Vagina (tissue), 2 donors: ENCODE results near the gene CACNA1S. TPM values are rescaled to one million over a fixed set of nuclear protein-coding genes. Genes with fewer than 3 reads are reported as not detected.

Source experiments
- DNase-seq, 2 donors: peaks; one replicate each; pipeline ENCODE4 v3.0.0-alpha.2; 2017; ENCODE audit errors: extremely low spot score in 2 of 2
- H3K27ac ChIP-seq: fragments of 200-600 bp; sonication (generic); one replicate; pipeline ENCODE4 v1.5.1; 2019
- H3K27me3 ChIP-seq: fragments of 200-600 bp; sonication (generic); one replicate; pipeline ENCODE4 v1.5.1; 2019
- H3K36me3 ChIP-seq, 2 donors: fragments of 200-600 bp; sonication (generic); one replicate each; pipeline ENCODE4 v1.5.1; 2017 to 2019
- H3K4me1 ChIP-seq: fragments of 200-600 bp; sonication (generic); one replicate; pipeline ENCODE4 v1.5.1; 2019
- H3K4me3 ChIP-seq, 2 donors: fragments of 200-600 bp; sonication (generic); 1 replicate in 1 of 2; 2 replicates in 1 of 2; pipeline ENCODE4 v1.5.1; 2016 to 2019
- H3K9me3 ChIP-seq: fragments of 200-600 bp; sonication (generic); one replicate; pipeline ENCODE4 v1.5.1; 2019
- CTCF ChIP-seq, 3 experiments: fragments of 450-650 bp in 2 of 3; fragments of 200-600 bp in 1 of 3; sonication (generic) in 1 of 3; IDR thresholded peaks; one replicate each; pipeline ENCODE4 v1.5.1; 2017 to 2019; ENCODE audit warnings: antibody characterized with exemption in 3 of 3, mild to moderate bottlenecking in 2 of 3, moderate library complexity in 2 of 3
- POLR2A ChIP-seq, 2 donors: fragments of 450-650 bp; IDR thresholded peaks; one replicate each; pipeline ENCODE4 v1.6.1; 2017; ENCODE audit warnings: antibody characterized with exemption in 2 of 2, mild to moderate bottlenecking in 2 of 2, moderate library complexity in 2 of 2
- POLR2AphosphoS5 ChIP-seq, 2 donors: sonication (generic); formaldehyde crosslinking; IDR thresholded peaks; one replicate each; pipeline ENCODE4 v1.9.0; 2017; ENCODE audit warnings: antibody characterized with exemption in 2 of 2, mild to moderate bottlenecking in 2 of 2, low read depth in 1 of 2; ENCODE audit not compliant: insufficient read depth in 1 of 2
- intact Hi-C: fragments of 100-400 bp; cut with DNase I; formaldehyde crosslinking; loops from one replicate; pipeline ENCODE4 v1.15.1; 2023
- total RNA-seq: library from RNA; depleted of rRNA; stranded (reverse); fragments of >200 nt; gene quantifications from one replicate; pipeline ENCODE4 v1.2.3, GENCODE V29; 2016

CACNA1S gene
- total RNA-seq, 1 donor from 2014 or later: not detected

- H3K36me3 ChIP-seq: peaks cover 0 to 67% of the 10 kb centered on the region in 2 donors
- peaks cover 18% of the 10 kb centered on the region for H3K4me1 ChIP-seq
- TF ChIP-seq POLR2A (IDR thresholded peaks at IDR 0.05) (no peak), CTCF (IDR thresholded peaks at IDR 0.05) (no peak), POLR2AphosphoS5 (IDR thresholded peaks at IDR 0.05; ENCODE audit: insufficient read depth in 1 of 2, low read depth in 1 of 2) (no peak)
- H3K9me3 ChIP-seq: no peaks in the 10 kb centered on the region
- H3K27ac ChIP-seq: no peak overlapping the region
- DNase-seq: no peak
- intact Hi-C loops: no loop called here
- no peak overlapping the region for H3K4me3 ChIP-seq
- no peaks in the 10 kb centered on the region for H3K27me3 ChIP-seq
These were observed 30.9 kb upstream of the CACNA1S start for GRCh38 chr1:201142849-201143725.

DNA sequence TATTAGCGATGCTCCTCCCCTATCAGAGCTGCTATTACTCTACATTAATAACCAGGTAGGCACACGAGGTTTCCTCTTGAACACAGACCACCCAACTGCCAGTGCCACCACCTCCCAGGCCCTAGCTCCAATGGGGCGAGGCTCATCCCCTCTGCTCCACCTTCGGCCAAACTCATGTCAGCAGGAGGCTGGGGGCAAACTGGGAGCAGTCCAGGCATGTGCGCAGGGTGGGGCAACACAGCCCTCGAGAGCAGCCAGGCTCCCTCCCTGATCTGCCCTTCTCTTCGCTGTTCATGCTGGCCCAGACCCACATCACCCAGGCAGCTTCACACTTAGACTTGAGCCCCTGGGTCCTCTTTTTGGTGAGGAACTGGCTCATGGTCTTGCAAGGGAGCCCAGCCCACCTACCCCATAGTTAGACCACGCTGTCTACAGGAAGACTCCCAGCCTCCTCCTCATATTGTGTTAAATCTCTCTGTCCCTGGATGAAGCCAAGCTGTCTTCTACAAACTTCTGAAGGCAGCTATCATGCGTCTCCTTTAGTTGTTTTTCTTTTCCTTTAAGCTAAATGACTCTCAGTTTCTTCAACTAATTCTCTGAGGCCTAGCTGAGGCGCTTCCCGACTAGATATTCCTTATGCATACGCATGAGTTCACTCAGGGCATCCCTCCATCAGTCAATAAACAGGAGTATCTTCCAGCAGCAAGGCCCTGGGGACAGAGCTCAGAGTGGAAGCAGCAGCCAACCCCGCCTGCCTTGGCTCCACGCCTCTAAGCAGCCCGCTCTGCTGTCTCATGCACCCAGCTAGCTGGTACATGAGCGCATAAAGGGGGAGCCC lies 30.0 kb upstream of the CACNA1S start:
- Histone ChIP-seq H3K27me3 (no peaks in the 10 kb centered on the region), H3K9me3 (no peaks in the 10 kb centered on the region), H3K4me3 (no peak overlapping the region), H3K4me1 (peaks cover 25% of the 10 kb centered on the region), H3K27ac (no peak overlapping the region), H3K36me3 (peaks cover 0 to 67% of the 10 kb centered on the region in 2 donors)
- intact Hi-C loops: no loop called here
- no peak for TF ChIP-seq POLR2AphosphoS5 (IDR thresholded peaks at IDR 0.05; ENCODE audit: insufficient read depth in 1 of 2, low read depth in 1 of 2)
- TF ChIP-seq CTCF (IDR thresholded peaks at IDR 0.05): no peak
- TF ChIP-seq POLR2A (IDR thresholded peaks at IDR 0.05): no peak
- DNase-seq: no peak

DNA sequence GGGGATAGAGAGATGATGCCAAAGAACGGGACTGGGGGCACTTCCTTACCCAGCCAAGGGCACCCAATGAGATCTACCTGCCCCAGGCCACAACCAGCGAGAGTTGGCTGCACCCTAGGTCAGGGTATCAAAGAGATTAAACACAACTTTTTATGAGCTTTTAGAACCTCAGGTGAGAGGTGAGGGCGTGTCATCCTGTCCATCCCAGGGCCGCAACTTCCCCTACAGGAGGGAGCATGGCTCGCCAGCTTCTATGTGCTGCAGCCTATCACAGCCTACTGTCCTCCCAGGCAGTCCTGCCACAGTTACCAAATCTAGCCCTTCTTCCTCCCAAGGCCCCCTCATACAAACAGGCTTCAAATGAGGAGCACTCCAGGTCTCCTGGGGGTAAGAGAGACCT lies 29.2 kb upstream of the CACNA1S start:
- Histone ChIP-seq H3K4me1 (peaks cover 33% of the 10 kb centered on the region), H3K27ac (no peak overlapping the region), H3K36me3 (peaks cover 0 to 60% of the 10 kb centered on the region in 2 donors), H3K27me3 (no peaks in the 10 kb centered on the region), H3K4me3 (no peak overlapping the region), H3K9me3 (no peaks in the 10 kb centered on the region)
- DNase-seq: no peak
- intact Hi-C loops: no loop called here
- no peak for TF ChIP-seq CTCF (IDR thresholded peaks at IDR 0.05)
- no peak for TF ChIP-seq POLR2AphosphoS5 (IDR thresholded peaks at IDR 0.05; ENCODE audit: insufficient read depth in 1 of 2, low read depth in 1 of 2)
- no peak for TF ChIP-seq POLR2A (IDR thresholded peaks at IDR 0.05)

DNA sequence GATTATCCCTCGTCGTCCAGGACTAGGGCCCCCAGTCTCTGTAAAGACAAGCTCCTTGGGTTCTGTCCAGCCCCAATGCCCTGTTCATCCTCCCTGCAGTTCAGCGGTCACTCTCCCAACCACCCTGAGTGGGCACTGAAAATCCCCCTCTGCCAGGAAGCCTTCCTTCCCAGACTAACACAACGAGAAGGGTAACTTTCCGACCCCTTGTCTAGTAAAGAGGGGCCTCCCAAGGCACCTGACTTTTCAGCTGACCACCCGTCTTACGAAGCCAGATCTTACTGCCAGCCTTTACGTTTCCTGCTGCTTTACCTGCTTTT lies 28.7 kb upstream of the CACNA1S start:
- H3K27ac ChIP-seq: no peak overlapping the region
- H3K4me3 ChIP-seq: no peak overlapping the region
- H3K9me3 ChIP-seq: no peaks in the 10 kb centered on the region
- intact Hi-C loops: no loop called here
- TF ChIP-seq POLR2A (IDR thresholded peaks at IDR 0.05): no peak
- TF ChIP-seq POLR2AphosphoS5 (IDR thresholded peaks at IDR 0.05; ENCODE audit: insufficient read depth in 1 of 2, low read depth in 1 of 2): no peak
- TF ChIP-seq CTCF (IDR thresholded peaks at IDR 0.05): no peak
- DNase-seq: no peak
- H3K27me3 ChIP-seq: no peaks in the 10 kb centered on the region
- H3K36me3 ChIP-seq: peaks cover 0 to 57% of the 10 kb centered on the region in 2 donors
- H3K4me1 ChIP-seq: peaks cover 34% of the 10 kb centered on the region
